Left ventricle myocardium inferior (tissue), 1 donor: ENCODE data around the gene KCNG4. TPM values are rescaled to one million over a fixed set of nuclear protein-coding genes. Genes with fewer than 3 reads are reported as not detected.

Source experiments
- DNase-seq: peaks from one replicate; pipeline ENCODE4 v3.0.0-alpha.2; 2020
- H3K27ac ChIP-seq: fragments of 200-600 bp; replicated peaks from 2 replicates; pipeline ENCODE4 v1.8.0; 2021
- H3K27me3 ChIP-seq: fragments of 200-600 bp; 2 replicates; pipeline ENCODE4 v1.8.0; 2021; ENCODE audit warnings: low read depth
- H3K36me3 ChIP-seq: fragments of 200-600 bp; 2 replicates; pipeline ENCODE4 v1.8.0; 2021
- H3K4me1 ChIP-seq: fragments of 200-600 bp; 2 replicates; pipeline ENCODE4 v1.8.0; 2021
- H3K4me3 ChIP-seq: fragments of 200-600 bp; 2 replicates; pipeline ENCODE4 v1.8.0; 2021; ENCODE audit warnings: mild to moderate bottlenecking, moderate library complexity
- H3K9me3 ChIP-seq: fragments of 200-600 bp; replicated peaks from 2 replicates; pipeline ENCODE4 v1.8.0; 2021
- CTCF ChIP-seq: fragments of 200-600 bp; IDR thresholded peaks from 2 replicates; pipeline ENCODE4 v1.8.0; 2021; ENCODE audit warnings: antibody characterized with exemption, mild to moderate bottlenecking, borderline replicate concordance
- intact Hi-C: fragments of 100-400 bp; cut with micrococcal nuclease; formaldehyde crosslinking; loops from one replicate; pipeline ENCODE4 v1.11.0; 2022
- total RNA-seq: library from RNA; stranded (reverse); fragmentation: NEBNext Ultra II Directional; extraction: Animal tissue kit (Norgen Biotek cat#: 25700); gene quantifications from one replicate; pipeline ENCODE4 v1.2.1, GENCODE V29; 2021
- donor health status: DM: no; HTN: yes; CAD: no; lungs with severe emphysema.

KCNG4 gene
- total RNA-seq, 1 donor from 2014 or later = not detected

GRCh38 chr16:84199861-84200260 is 40.0 kb downstream of the KCNG4 start:
- no peak for DNase-seq
- Histone ChIP-seq H3K4me3 (no peak overlapping the region), H3K9me3 (no peaks in the 10 kb centered on the region), H3K4me1 (no peaks in the 10 kb centered on the region), H3K27me3 (peaks cover 16% of the 10 kb centered on the region), H3K36me3 (no peaks in the 10 kb centered on the region), H3K27ac (peak overlapping the region; percentile 32)
- TF ChIP-seq CTCF = no peak
- intact Hi-C loops = no loop called here

GRCh38 chr16:84199097-84199496 is 40.7 kb downstream of the KCNG4 start:
- TF ChIP-seq CTCF = no peak
- Histone ChIP-seq H3K4me3 (no peak overlapping the region), H3K27ac (no peak overlapping the region), H3K27me3 (peaks cover 17% of the 10 kb centered on the region), H3K9me3 (no peaks in the 10 kb centered on the region), H3K36me3 (no peaks in the 10 kb centered on the region), H3K4me1 (no peaks in the 10 kb centered on the region)
- DNase-seq = no peak
- intact Hi-C loops = no loop called here

GRCh38 chr16:84198401-84198800 is 41.4 kb downstream of the KCNG4 start:
- no peaks in the 10 kb centered on the region for H3K9me3 ChIP-seq
- no peaks in the 10 kb centered on the region for H3K4me1 ChIP-seq
- intact Hi-C loops = no loop called here
- DNase-seq = no peak
- no peak for TF ChIP-seq CTCF
- no peaks in the 10 kb centered on the region for H3K36me3 ChIP-seq
- H3K27me3 ChIP-seq = peaks cover 17% of the 10 kb centered on the region
- no peak overlapping the region for H3K4me3 ChIP-seq
- H3K27ac ChIP-seq = no peak overlapping the region

- intact Hi-C loops = no loop called here
- Histone ChIP-seq H3K27me3 (peaks cover 17% of the 10 kb centered on the region), H3K27ac (no peak overlapping the region), H3K4me1 (no peaks in the 10 kb centered on the region), H3K4me3 (no peak overlapping the region), H3K9me3 (no peaks in the 10 kb centered on the region), H3K36me3 (no peaks in the 10 kb centered on the region)
- no peak for DNase-seq
- TF ChIP-seq CTCF = no peak
Measured at GRCh38 chr16:84197466-84198128, 42.2 kb downstream of the KCNG4 start.

- no peaks in the 10 kb centered on the region for H3K9me3 ChIP-seq
- no peak for TF ChIP-seq CTCF
- peaks cover 17% of the 10 kb centered on the region for H3K27me3 ChIP-seq
- H3K4me1 ChIP-seq = no peaks in the 10 kb centered on the region
- no peaks in the 10 kb centered on the region for H3K36me3 ChIP-seq
- H3K27ac ChIP-seq = no peak overlapping the region
- no peak overlapping the region for H3K4me3 ChIP-seq
- intact Hi-C loops = no loop called here
- no peak for DNase-seq
Measured at GRCh38 chr16:84196727-84197394, 43.0 kb downstream of the KCNG4 start.
